OCI-LY1 (cell line): ENCODE measurements around the gene EIPR1.

Source experiments
- H2AFZ ChIP-seq: fragments of 200-600 bp; sonication (generic), shearing (Covaris generic); 2 replicates; pipeline ENCODE4 v1.6.0; 2014; ENCODE audit warnings: antibody characterized with exemption, mild to moderate bottlenecking, low read length
- H3F3A ChIP-seq: fragments of 200-600 bp; sonication (generic), shearing (Covaris generic); 2 replicates; pipeline ENCODE4 v1.6.0; 2014; ENCODE audit warnings: mild to moderate bottlenecking, antibody characterized with exemption, low read length, moderate library complexity; ENCODE audit not compliant: insufficient read depth
- H3K27ac ChIP-seq: fragments of 200-600 bp; sonication (generic); 2 replicates; pipeline ENCODE4 v1.5.1; 2014; ENCODE audit warnings: low read length, mixed run types, mild to moderate bottlenecking, low read depth; ENCODE audit not compliant: poor library complexity, severe bottlenecking
- H3K27me3 ChIP-seq: fragments of 200-600 bp; sonication (generic); 2 replicates; pipeline ENCODE4 v1.6.0; 2014; ENCODE audit warnings: antibody characterized with exemption, mild to moderate bottlenecking, low read length, moderate library complexity; ENCODE audit not compliant: insufficient read depth
- H3K36me3 ChIP-seq: fragments of 200-600 bp; sonication (generic); 2 replicates; pipeline ENCODE4 v1.6.1; 2014; ENCODE audit warnings: mild to moderate bottlenecking, antibody characterized with exemption, low read length, moderate library complexity, mixed read lengths; ENCODE audit not compliant: insufficient read depth
- H3K4me1 ChIP-seq: fragments of 200-600 bp; sonication (generic); 2 replicates; pipeline ENCODE4 v1.5.1; 2014; ENCODE audit warnings: mild to moderate bottlenecking, low read length, moderate library complexity; ENCODE audit not compliant: insufficient read depth, severe bottlenecking
- H3K4me2 ChIP-seq: fragments of 200-600 bp; sonication (generic), shearing (Covaris generic); 2 replicates; pipeline ENCODE4 v1.6.1; 2014; ENCODE audit warnings: low read length
- H3K4me3 ChIP-seq: fragments of 200-600 bp; sonication (generic); 2 replicates; pipeline ENCODE4 v1.5.1; 2014; ENCODE audit warnings: low read length, low read depth, mild to moderate bottlenecking, mixed read lengths; ENCODE audit not compliant: poor library complexity, severe bottlenecking
- H3K79me2 ChIP-seq: fragments of 200-600 bp; shearing (Covaris generic); 2 replicates; pipeline ENCODE4 v1.6.1; 2016; ENCODE audit warnings: mixed run types, low read length, mixed read lengths; ENCODE audit not compliant: insufficient read depth
- H3K9ac ChIP-seq: fragments of 200-600 bp; sonication (generic), shearing (Covaris generic); 2 replicates; pipeline ENCODE4 v1.6.1; 2014; ENCODE audit warnings: mild to moderate bottlenecking, low read length, mixed read lengths
- H3K9me2 ChIP-seq: fragments of 200-600 bp; sonication (generic), shearing (Covaris generic); 2 replicates; pipeline ENCODE4 v1.6.1; 2014; ENCODE audit warnings: low read depth, mild to moderate bottlenecking, low read length, mixed read lengths
- H3K9me3 ChIP-seq: fragments of 200-600 bp; shearing (Covaris generic); 2 replicates; pipeline ENCODE4 v1.6.1; 2014; ENCODE audit warnings: low read length, mixed read lengths
- H4K20me1 ChIP-seq: fragments of 200-600 bp; sonication (generic), shearing (Covaris generic); 2 replicates; pipeline ENCODE4 v1.6.0; 2016; ENCODE audit warnings: mild to moderate bottlenecking, low read length; ENCODE audit not compliant: insufficient read depth
- CTCF ChIP-seq: fragments of 200-600 bp; sonication (generic), shearing (Covaris generic); IDR thresholded peaks from 2 replicates; pipeline ENCODE4 v1.5.1; 2017; ENCODE audit warnings: mild to moderate bottlenecking, antibody characterized with exemption, low read length, moderate library complexity, mixed read lengths
- EZH2 ChIP-seq: fragments of 200-600 bp; sonication (generic), shearing (Covaris generic); IDR thresholded peaks from 2 replicates; pipeline ENCODE4 v1.8.0; 2017; ENCODE audit warnings: borderline replicate concordance, mixed run types, mild to moderate bottlenecking, antibody characterized with exemption, low read length, moderate library complexity, mixed read lengths

The EIPR1 gene

GRCh38 chr2:3289526-3289925 lies 88.1 kb downstream of the EIPR1 start:
- TF ChIP-seq CTCF (no peak), EZH2 (no peak)
- Histone ChIP-seq H3K9me2 (no peaks in the 10 kb centered on the region), H3K27me3 (no peaks in the 10 kb centered on the region), H3K4me3 (no peak overlapping the region), H3K36me3 (no peaks in the 10 kb centered on the region; the same call in 1 of the 2 replicates), H3K9me3 (no peaks in the 10 kb centered on the region), H3K27ac (no peak overlapping the region), H3F3A (no peaks in the 10 kb centered on the region), H4K20me1 (no peaks in the 10 kb centered on the region), H3K79me2 (no peaks in the 10 kb centered on the region), H3K4me1 (no peaks in the 10 kb centered on the region), H3K9ac (no peak overlapping the region), H2AFZ (no peak overlapping the region), H3K4me2 (no peak overlapping the region)

GRCh38 chr2:3289171-3289515 lies 88.5 kb downstream of the EIPR1 start:
- Histone ChIP-seq H3K9ac (no peak overlapping the region), H3K9me3 (no peaks in the 10 kb centered on the region), H2AFZ (no peak overlapping the region), H3K4me1 (no peaks in the 10 kb centered on the region), H3K4me2 (no peak overlapping the region), H3K4me3 (no peak overlapping the region), H3K27ac (no peak overlapping the region), H3K79me2 (no peaks in the 10 kb centered on the region), H4K20me1 (no peaks in the 10 kb centered on the region), H3K27me3 (no peaks in the 10 kb centered on the region), H3K9me2 (no peaks in the 10 kb centered on the region), H3K36me3 (no peaks in the 10 kb centered on the region; the same call in 1 of the 2 replicates), H3F3A (no peaks in the 10 kb centered on the region)
- no peak for TF ChIP-seq CTCF
- TF ChIP-seq EZH2: no peak

GRCh38 chr2:3288470-3289170 lies 89.0 kb downstream of the EIPR1 start:
- Histone ChIP-seq H2AFZ (no peak overlapping the region), H3F3A (no peaks in the 10 kb centered on the region), H3K4me1 (no peaks in the 10 kb centered on the region), H3K9me3 (no peaks in the 10 kb centered on the region), H3K4me2 (no peak overlapping the region), H3K36me3 (no peaks in the 10 kb centered on the region; the same call in 1 of the 2 replicates), H3K9ac (no peak overlapping the region), H3K79me2 (no peaks in the 10 kb centered on the region), H3K9me2 (no peaks in the 10 kb centered on the region), H3K27me3 (no peaks in the 10 kb centered on the region), H4K20me1 (no peaks in the 10 kb centered on the region), H3K27ac (no peak overlapping the region), H3K4me3 (no peak overlapping the region)
- no peak for TF ChIP-seq EZH2
- no peak for TF ChIP-seq CTCF
